GM12872 (cell line): ENCODE results near the gene MYORG.

Source experiments
- CTCF ChIP-seq: IDR thresholded peaks from 3 replicates; pipeline ENCODE4 v1.5.1; 2011; ENCODE audit warnings: low read depth, mild to moderate bottlenecking, low read length, moderate library complexity; ENCODE audit not compliant: insufficient read depth

MYORG gene

GRCh38 chr9:34370970-34371880 lies 5.5 kb downstream of the MYORG start:
- TF ChIP-seq CTCF: no peak

- no peak for TF ChIP-seq CTCF
Measured at GRCh38 chr9:34370335-34370969, 6.2 kb downstream of the MYORG start.

- no peak for TF ChIP-seq CTCF
Measured at GRCh38 chr9:34369636-34370035, 7.1 kb downstream of the MYORG start.

- no peak for TF ChIP-seq CTCF
Measured at GRCh38 chr9:34366365-34366764, 10.3 kb downstream of the MYORG start.

- no peak for TF ChIP-seq CTCF
Measured at GRCh38 chr9:34365282-34365681, 11.4 kb downstream of the MYORG start.

GRCh38 chr9:34363619-34364351 lies 12.9 kb downstream of the MYORG start:
- no peak for TF ChIP-seq CTCF

- TF ChIP-seq CTCF: no peak
Measured at GRCh38 chr9:34362614-34363214, 14.0 kb downstream of the MYORG start.
